Measurements from ENCODE around the gene OSBPL2.

Gene OSBPL2

DNA sequence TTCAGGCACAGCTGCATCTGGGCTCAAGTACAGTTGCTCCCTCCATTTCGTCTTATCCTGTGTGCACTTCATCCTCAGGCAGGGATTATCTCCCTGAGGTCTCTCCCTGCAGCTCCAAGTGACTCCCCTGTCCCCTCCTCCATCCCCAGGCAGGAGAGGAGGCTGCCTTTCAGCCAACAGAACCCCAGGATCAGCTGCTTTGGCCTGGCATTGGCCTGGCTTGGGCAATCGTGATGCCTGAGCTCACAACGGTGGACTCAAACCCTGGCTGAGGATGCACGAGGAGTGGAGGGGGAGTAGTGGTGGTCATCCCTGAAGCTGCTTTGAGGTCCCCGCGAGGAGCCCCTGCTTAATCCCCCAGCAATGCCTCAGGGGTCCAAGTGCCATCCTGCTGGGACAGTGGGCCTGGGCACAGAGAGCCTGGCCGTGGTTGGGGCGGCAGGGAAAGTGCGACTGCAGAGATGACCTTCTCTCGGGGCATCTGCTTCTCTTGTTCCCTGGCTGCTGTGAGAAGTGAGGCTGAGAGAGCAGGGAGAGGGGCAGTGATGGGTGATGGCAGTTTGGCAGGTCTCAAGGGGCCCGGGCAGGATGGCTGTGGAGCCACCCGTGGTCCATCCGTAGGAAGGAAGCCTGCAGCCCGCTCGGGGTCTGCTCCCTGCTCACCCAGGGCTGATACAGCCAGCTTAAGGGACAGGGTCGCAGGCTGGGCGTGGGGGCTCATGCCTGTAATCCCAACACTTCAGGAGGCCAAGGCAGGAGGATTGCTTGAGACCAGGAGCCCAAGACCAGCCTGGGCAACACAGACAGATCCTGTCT is 12.3 kb upstream of the OSBPL2 start:
- TF ChIP-seq, protein P1, sequence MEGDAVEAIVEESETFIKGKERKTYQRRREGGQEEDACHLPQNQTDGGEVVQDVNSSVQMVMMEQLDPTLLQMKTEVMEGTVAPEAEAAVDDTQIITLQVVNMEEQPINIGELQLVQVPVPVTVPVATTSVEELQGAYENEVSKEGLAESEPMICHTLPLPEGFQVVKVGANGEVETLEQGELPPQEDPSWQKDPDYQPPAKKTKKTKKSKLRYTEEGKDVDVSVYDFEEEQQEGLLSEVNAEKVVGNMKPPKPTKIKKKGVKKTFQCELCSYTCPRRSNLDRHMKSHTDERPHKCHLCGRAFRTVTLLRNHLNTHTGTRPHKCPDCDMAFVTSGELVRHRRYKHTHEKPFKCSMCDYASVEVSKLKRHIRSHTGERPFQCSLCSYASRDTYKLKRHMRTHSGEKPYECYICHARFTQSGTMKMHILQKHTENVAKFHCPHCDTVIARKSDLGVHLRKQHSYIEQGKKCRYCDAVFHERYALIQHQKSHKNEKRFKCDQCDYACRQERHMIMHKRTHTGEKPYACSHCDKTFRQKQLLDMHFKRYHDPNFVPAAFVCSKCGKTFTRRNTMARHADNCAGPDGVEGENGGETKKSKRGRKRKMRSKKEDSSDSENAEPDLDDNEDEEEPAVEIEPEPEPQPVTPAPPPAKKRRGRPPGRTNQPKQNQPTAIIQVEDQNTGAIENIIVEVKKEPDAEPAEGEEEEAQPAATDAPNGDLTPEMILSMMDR (IDR thresholded peaks at IDR 0.05; ENCODE audit: control insufficient read depth, insufficient read depth, low read depth, low read length, missing control alignments): no peak
- no peak for DNase-seq (ENCODE audit: low read depth)
- no peak overlapping the region for H3K4me3 ChIP-seq (ENCODE audit: control insufficient read depth, low read depth, low read length)

DNA sequence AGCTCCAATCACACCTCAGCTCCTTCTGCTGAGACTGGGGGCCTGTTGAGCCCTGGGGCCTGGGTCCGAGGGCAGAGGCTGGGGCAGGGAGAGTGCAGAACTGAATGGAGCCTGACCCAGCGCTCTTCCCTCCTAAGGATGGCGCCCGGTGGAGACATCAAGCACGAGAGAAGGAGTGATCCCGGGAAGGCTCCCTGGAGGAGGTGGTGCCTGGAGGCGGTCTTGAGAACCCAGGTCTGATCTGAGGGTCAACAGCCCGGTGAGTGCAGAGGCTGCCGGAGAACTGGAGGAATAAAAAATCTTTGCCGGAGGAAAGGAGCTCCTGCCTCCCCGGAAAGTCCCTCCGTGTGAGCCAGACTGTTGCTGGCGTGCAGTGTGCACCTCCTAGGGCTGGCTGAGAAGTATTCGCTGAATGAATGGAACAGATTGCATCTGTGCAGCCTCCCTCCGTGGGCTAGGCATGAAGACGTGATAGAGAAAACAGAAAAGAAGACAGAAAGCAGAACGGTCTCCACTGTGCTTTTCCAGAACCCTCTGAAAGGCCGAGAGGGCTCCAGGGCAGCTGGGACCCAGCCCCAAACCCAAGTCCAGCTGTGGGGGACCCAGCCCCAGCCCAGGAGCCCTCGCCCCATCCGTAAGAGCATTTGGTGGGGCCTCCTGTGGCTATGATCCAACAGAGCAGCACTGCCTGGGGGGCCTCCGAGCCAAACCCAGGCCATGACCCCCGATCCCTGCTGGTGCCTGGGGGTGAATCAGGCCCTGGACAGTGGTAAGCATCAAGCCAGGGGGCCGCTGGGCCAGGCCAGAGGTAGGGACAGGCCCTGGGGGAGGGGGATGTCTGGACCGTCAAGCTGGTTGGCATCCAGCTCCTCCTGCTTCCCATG is 11.4 kb upstream of the OSBPL2 start:
- TF ChIP-seq, protein P1 (IDR thresholded peaks at IDR 0.05; ENCODE audit: control insufficient read depth, insufficient read depth, low read depth, low read length, missing control alignments): no peak
- H3K4me3 ChIP-seq (ENCODE audit: control insufficient read depth, low read depth, low read length): no peak overlapping the region
- DNase-seq (ENCODE audit: low read depth): no peak

GRCh38 chr20:62227591-62227976 is 10.7 kb upstream of the OSBPL2 start:
- no peak overlapping the region for H3K4me3 ChIP-seq (ENCODE audit: control insufficient read depth, low read depth, low read length)
- no peak for DNase-seq (ENCODE audit: low read depth)
- TF ChIP-seq, protein P1 (IDR thresholded peaks at IDR 0.05; ENCODE audit: control insufficient read depth, insufficient read depth, low read depth, low read length, missing control alignments): no peak

GRCh38 chr20:62227977-62228958 is 10.1 kb upstream of the OSBPL2 start:
- TF ChIP-seq, protein P1 (IDR thresholded peaks at IDR 0.05; ENCODE audit: control insufficient read depth, insufficient read depth, low read depth, low read length, missing control alignments): no peak

GRCh38 chr20:62228982-62229545 is 9.3 kb upstream of the OSBPL2 start:
- H3K4me3 ChIP-seq (ENCODE audit: control insufficient read depth, low read depth, low read length): no peak overlapping the region
- TF ChIP-seq, protein P1 (IDR thresholded peaks at IDR 0.05; ENCODE audit: control insufficient read depth, insufficient read depth, low read depth, low read length, missing control alignments): no peak
- no peak for DNase-seq (ENCODE audit: low read depth)

More at GRCh38 chr20:62227977-62228958, 10.1 kb upstream of the OSBPL2 start:
- no peak for DNase-seq (ENCODE audit: low read depth)
- no peak overlapping the region for H3K4me3 ChIP-seq (ENCODE audit: control insufficient read depth, low read depth, low read length)
